T-cell (primary cell): Measurements from ENCODE around the gene ISLR. TPM values are rescaled to one million over a fixed set of nuclear protein-coding genes. Genes with fewer than 3 reads are reported as not detected.
A peak's percentile ranks its signal among the peaks of the same experiment; 100 is the strongest.

Source experiments
- ATAC-seq, 4 experiments: fragments of 200-7000 bp in 3 of 4; fragments of 150-1000 bp in 1 of 4; cut with Tn5 transposase; replicated peaks in 1 of 4; 1 replicate in 3 of 4; 2 replicates in 1 of 4; pipeline ENCODE4 v1.10.0; 2021; ENCODE audit warnings: moderate library complexity in 3 of 4, mild to moderate bottlenecking in 2 of 4, moderate number of reproducible peaks in 1 of 4
- CTCF ChIA-PET, 2 donors: fragments of 300-600 bp; sonication (Branson Sonifier 250); formaldehyde crosslinking; loops; one replicate each; lab custom pipeline; 2022; ENCODE audit warnings: antibody characterized with exemption in 2 of 2; lab: Charles Lee
- POLR2A ChIA-PET, 2 donors: fragments of 300-600 bp; sonication (Branson Sonifier 250); formaldehyde crosslinking; loops; one replicate each; lab custom pipeline; 2022; ENCODE audit warnings: antibody characterized with exemption in 2 of 2; lab: Charles Lee
- DNase-seq, 35 experiments: peaks; one replicate each; pipeline versions ENCODE4 v3.0.0 to v3.0.0-alpha.2; 2013 to 2023
- H3K27ac ChIP-seq: one replicate; pipeline ENCODE4 v1.5.1; 2013; ENCODE audit warnings: low read length
- H3K27me3 ChIP-seq, 2 experiments: replicated peaks in 1 of 2; 1 replicate in 1 of 2; 2 replicates in 1 of 2; pipeline versions ENCODE4 v1.6.1 to v1.7.0; 2013; ENCODE audit warnings: low read length in 1 of 2, mixed read lengths in 1 of 2; ENCODE audit not compliant: control insufficient read depth in 2 of 2, insufficient read depth in 2 of 2; ENCODE audit errors: extremely low read depth in 1 of 2
- H3K36me3 ChIP-seq, 2 donors: 1 replicate in 1 of 2; 2 replicates in 1 of 2; pipeline versions ENCODE4 v1.6.1 to v1.7.0; 2013; ENCODE audit warnings: low read length in 1 of 2; ENCODE audit not compliant: control insufficient read depth in 2 of 2, insufficient read depth in 1 of 2; ENCODE audit errors: extremely low read depth in 1 of 2
- H3K4me1 ChIP-seq, 2 experiments: 1 replicate in 1 of 2; 2 replicates in 1 of 2; pipeline versions ENCODE4 v1.6.1 to v1.7.0; 2013; ENCODE audit warnings: low read length in 2 of 2, mixed read lengths in 1 of 2; ENCODE audit not compliant: insufficient read depth in 2 of 2, control insufficient read depth in 1 of 2; ENCODE audit errors: extremely low read depth in 1 of 2
- H3K4me3 ChIP-seq, 2 donors: 1 replicate in 1 of 2; 2 replicates in 1 of 2; pipeline versions ENCODE4 v1.5.1 to v1.7.0; 2013; ENCODE audit warnings: mild to moderate bottlenecking in 2 of 2, low read length in 1 of 2, moderate library complexity in 1 of 2; ENCODE audit not compliant: control insufficient read depth in 1 of 2; ENCODE audit errors: extremely low read depth in 1 of 2
- H3K9me3 ChIP-seq: 2 replicates; pipeline ENCODE4 v1.7.0; 2013
- H3K27ac Mint-ChIP-seq, 2 donors: one replicate each; pipeline ENCODE4 v1.8.0; 2020 to 2021; ENCODE audit warnings: mild to moderate bottlenecking in 2 of 2, mixed read lengths in 2 of 2
- H3K27me3 Mint-ChIP-seq, 2 donors: one replicate each; pipeline ENCODE4 v1.8.0; 2021 to 2022; ENCODE audit warnings: mixed read lengths in 2 of 2
- H3K36me3 Mint-ChIP-seq: one replicate; pipeline ENCODE4 v1.8.0; 2021; ENCODE audit warnings: mixed read lengths
- H3K4me1 Mint-ChIP-seq, 3 donors: one replicate each; pipeline ENCODE4 v1.8.0; 2020 to 2022; ENCODE audit warnings: mixed read lengths in 3 of 3, mild to moderate bottlenecking in 1 of 3
- H3K4me3 Mint-ChIP-seq, 3 donors: one replicate each; pipeline ENCODE4 v1.8.0; 2020 to 2022; ENCODE audit warnings: mild to moderate bottlenecking in 3 of 3, mixed read lengths in 3 of 3, moderate library complexity in 3 of 3
- H3K9me3 Mint-ChIP-seq, 3 donors: one replicate each; pipeline ENCODE4 v1.8.0; 2020 to 2022; ENCODE audit warnings: mixed read lengths in 3 of 3
- WGBS: methylation state at CpG from one replicate; pipeline ENCODE4 v1.1.5; 2013; ENCODE audit warnings: missing lambda C conversion rate; ENCODE audit not compliant: insufficient coverage; 5-methylcytosine and 5-hydroxymethylcytosine counted together
- total RNA-seq, 35 experiments: library from RNA in 6 of 35; stranded (reverse) in 6 of 35; fragments of 120-200 nt in 1 of 35; gene quantifications; one replicate each; pipeline versions ENCODE4 v1.2.1 to v1.2.4 and lab custom pipeline; 2013 to 2026

ISLR gene
- total RNA-seq, 5 donors from 2014 or later (not counting 1 experiment from before 2014, with no cell fraction given) = 0.12 TPM; not detected in 4

GRCh38 chr15:74136814-74137536, 36.5 kb upstream of the ISLR start:
- H3K27ac ChIP-seq = no peak overlapping the region
- H3K27me3 ChIP-seq = peaks cover 15 to 66% of the 10 kb centered on the region in 2 experiments
- ChIA-PET POLR2A (no interaction called here), CTCF (no interaction called here)
- Mint-ChIP-seq H3K36me3 (no peaks in the 10 kb centered on the region), H3K9me3 (no peaks in the 10 kb centered on the region), H3K27ac (no peak overlapping the region), H3K4me1 (peaks cover 22 to 30% (median 26%) of the 10 kb centered on the region in 3 donors), H3K27me3 (peaks cover 52 to 78% of the 10 kb centered on the region in 2 donors), H3K4me3 (peak overlapping the region; percentile 62 to 79 (median 69))
- no peaks in the 10 kb centered on the region for H3K36me3 ChIP-seq
- 15% methylated on average over 15 of the region's 18 CpGs for WGBS
- ATAC-seq (no peak), DNase-seq (no peak)
- H3K4me3 ChIP-seq = peak overlapping the region; percentile 15 to 67
- no peaks in the 10 kb centered on the region for H3K9me3 ChIP-seq
- H3K4me1 ChIP-seq = peaks cover 8 to 30% of the 10 kb centered on the region in 2 experiments

GRCh38 chr15:74137537-74137894, 36.0 kb upstream of the ISLR start:
- no CpG with 5 or more reads among the region's 2 CpGs for WGBS
- POLR2A ChIA-PET = interaction anchor here in 1 of 2 donors (0.6 kb wide), 1 partner anchor 174 kb away, joined by 5 read pairs; no protein-coding TSS in a partner anchor
- H3K4me1 Mint-ChIP-seq = peaks cover 17 to 27% (median 23%) of the 10 kb centered on the region in 3 donors

GRCh38 chr15:74138642-74139041, 34.9 kb upstream of the ISLR start:
- Histone ChIP-seq H3K36me3 (no peaks in the 10 kb centered on the region), H3K4me1 (peaks cover 8 to 27% of the 10 kb centered on the region in 2 experiments), H3K9me3 (no peaks in the 10 kb centered on the region), H3K4me3 (no peak overlapping the region), H3K27ac (no peak overlapping the region), H3K27me3 (peaks cover 12 to 49% of the 10 kb centered on the region in 2 experiments)
- ChIA-PET POLR2A (no interaction called here), CTCF (no interaction called here)
- H3K9me3 Mint-ChIP-seq = no peaks in the 10 kb centered on the region
- ATAC-seq (no peak), DNase-seq (no peak)
- H3K27me3 Mint-ChIP-seq = peaks cover 49 to 68% of the 10 kb centered on the region in 2 donors
- H3K4me3 Mint-ChIP-seq = no peak overlapping the region
- 100% methylated on average over 1 of the region's 4 CpGs for WGBS
- no peak overlapping the region for H3K27ac Mint-ChIP-seq
- peaks cover 17 to 27% (median 18%) of the 10 kb centered on the region in 3 donors for H3K4me1 Mint-ChIP-seq
- no peaks in the 10 kb centered on the region for H3K36me3 Mint-ChIP-seq

More at GRCh38 chr15:74137537-74137894, 36.0 kb upstream of the ISLR start:
- peak overlapping the region in 2 of 3 donors; percentile 7 to 79 for H3K4me3 Mint-ChIP-seq
- H3K27me3 ChIP-seq = peaks cover 12 to 61% of the 10 kb centered on the region in 2 experiments
- no peaks in the 10 kb centered on the region for H3K36me3 Mint-ChIP-seq
- no peak for DNase-seq
- H3K36me3 ChIP-seq = no peaks in the 10 kb centered on the region
- H3K9me3 ChIP-seq = no peaks in the 10 kb centered on the region
- no peak overlapping the region for H3K27ac Mint-ChIP-seq
- H3K27me3 Mint-ChIP-seq = peaks cover 50 to 76% of the 10 kb centered on the region in 2 donors
- H3K4me3 ChIP-seq = no peak overlapping the region
- H3K27ac ChIP-seq = no peak overlapping the region
- no peak for ATAC-seq
- H3K4me1 ChIP-seq = peaks cover 8 to 30% of the 10 kb centered on the region in 2 experiments
- CTCF ChIA-PET = no interaction called here
- H3K9me3 Mint-ChIP-seq = no peaks in the 10 kb centered on the region

GRCh38 chr15:74141591-74141990, 31.9 kb upstream of the ISLR start:
- Mint-ChIP-seq H3K27me3 (peaks cover 58 to 59% of the 10 kb centered on the region in 2 donors), H3K36me3 (no peaks in the 10 kb centered on the region), H3K4me1 (peaks cover 8 to 10% (median 9%) of the 10 kb centered on the region in 3 donors), H3K9me3 (peaks cover 0 to 4% (median 4%) of the 10 kb centered on the region in 3 donors), H3K27ac (no peak overlapping the region), H3K4me3 (no peak overlapping the region)
- no peaks in the 10 kb centered on the region for H3K9me3 ChIP-seq
- no peak for DNase-seq
- CTCF ChIA-PET = no interaction called here
- no peaks in the 10 kb centered on the region for H3K36me3 ChIP-seq
- POLR2A ChIA-PET = no interaction called here
- no peak overlapping the region for H3K4me3 ChIP-seq
- peaks cover 6 to 7% of the 10 kb centered on the region in 2 experiments for H3K4me1 ChIP-seq
- no peak for ATAC-seq
- no CpG with 5 or more reads among the region's 1 CpG for WGBS
- H3K27me3 ChIP-seq = peaks cover 10 to 34% of the 10 kb centered on the region in 2 experiments
- H3K27ac ChIP-seq = no peak overlapping the region

GRCh38 chr15:74144153-74144775, 29.2 kb upstream of the ISLR start:
- Mint-ChIP-seq H3K4me1 (no peaks in the 10 kb centered on the region), H3K9me3 (peaks cover 0 to 8% (median 4%) of the 10 kb centered on the region in 3 donors), H3K4me3 (no peak overlapping the region), H3K27ac (no peak overlapping the region), H3K36me3 (no peaks in the 10 kb centered on the region), H3K27me3 (peaks cover 34 to 51% of the 10 kb centered on the region in 2 donors)
- H3K4me3 ChIP-seq = no peak overlapping the region
- no peaks in the 10 kb centered on the region for H3K4me1 ChIP-seq
- H3K27ac ChIP-seq = no peak overlapping the region
- peaks cover 2 to 15% of the 10 kb centered on the region in 2 experiments for H3K27me3 ChIP-seq
- ChIA-PET POLR2A (no interaction called here), CTCF (no interaction called here)
- no peak for ATAC-seq
- no peak for DNase-seq
- H3K9me3 ChIP-seq = no peaks in the 10 kb centered on the region
- H3K36me3 ChIP-seq = no peaks in the 10 kb centered on the region
- 41% methylated on average over 2 of the region's 6 CpGs for WGBS

GRCh38 chr15:74146277-74146800, 27.2 kb upstream of the ISLR start:
- ATAC-seq = no peak
- WGBS = no CpG with 5 or more reads among the region's 1 CpG
- Histone ChIP-seq H3K27ac (no peak overlapping the region), H3K9me3 (no peaks in the 10 kb centered on the region), H3K4me1 (no peaks in the 10 kb centered on the region), H3K36me3 (no peaks in the 10 kb centered on the region), H3K4me3 (no peak overlapping the region), H3K27me3 (peaks cover 0 to 18% of the 10 kb centered on the region in 2 experiments)
- POLR2A ChIA-PET = no interaction called here
- DNase-seq = no peak
- Mint-ChIP-seq H3K36me3 (no peaks in the 10 kb centered on the region), H3K4me3 (no peak overlapping the region), H3K4me1 (no peaks in the 10 kb centered on the region), H3K9me3 (peaks cover 0 to 8% (median 4%) of the 10 kb centered on the region in 3 donors), H3K27me3 (peaks cover 27 to 48% of the 10 kb centered on the region in 2 donors), H3K27ac (no peak overlapping the region)
- CTCF ChIA-PET = no interaction called here
